GM10847 (cell line): Measurements from ENCODE around the gene SYT2.

Source experiments
- POLR2A ChIP-seq: IDR thresholded peaks from 2 replicates; pipeline ENCODE4 v1.6.1; 2011; ENCODE audit not compliant: insufficient read length; ENCODE audit errors: extremely low read depth

Gene SYT2

DNA sequence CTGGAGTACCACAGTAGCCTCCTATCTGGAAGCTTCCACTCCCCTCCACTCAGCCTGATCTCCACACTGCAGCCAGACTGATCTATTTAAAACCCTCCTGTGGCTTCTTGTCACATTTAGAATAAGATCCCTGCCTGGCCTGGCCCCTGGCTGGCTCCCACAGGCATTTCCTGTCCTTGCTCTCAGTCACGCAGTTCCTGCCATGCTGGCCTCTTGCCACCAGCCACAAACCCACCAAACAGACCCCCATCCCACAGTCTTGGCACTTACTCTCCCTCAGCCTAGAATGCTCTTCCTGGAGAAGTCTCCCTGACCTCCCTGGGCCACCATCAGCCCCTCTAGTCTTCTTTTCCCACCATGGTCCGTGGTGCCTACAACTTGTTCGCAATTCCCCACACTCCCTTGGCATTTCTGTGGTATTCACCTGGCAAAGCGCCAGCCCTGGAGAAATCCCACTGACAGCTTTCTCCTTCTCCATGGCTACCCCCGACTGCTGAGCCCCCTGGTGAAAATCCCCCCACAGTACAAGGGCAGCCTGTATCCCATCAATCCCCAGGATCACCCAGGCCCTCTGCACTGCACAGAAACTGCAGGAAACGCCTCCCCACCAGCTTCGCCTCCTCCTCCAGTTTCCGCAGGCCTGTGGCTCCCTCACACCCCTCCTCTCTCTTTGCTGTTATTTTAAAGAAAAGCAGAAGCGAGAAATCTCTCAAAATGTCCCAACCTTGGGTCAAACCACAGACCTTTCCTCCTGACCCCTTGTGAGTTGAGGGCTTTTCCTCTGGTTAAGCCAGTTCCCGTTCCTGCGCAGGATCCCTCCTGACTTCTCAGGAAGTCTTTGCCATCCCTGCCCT, 94.5 kb downstream of the SYT2 start:
- no peak for TF ChIP-seq POLR2A

GRCh38 chr1:202613571-202613970, 96.7 kb downstream of the SYT2 start:
- no peak for TF ChIP-seq POLR2A

DNA sequence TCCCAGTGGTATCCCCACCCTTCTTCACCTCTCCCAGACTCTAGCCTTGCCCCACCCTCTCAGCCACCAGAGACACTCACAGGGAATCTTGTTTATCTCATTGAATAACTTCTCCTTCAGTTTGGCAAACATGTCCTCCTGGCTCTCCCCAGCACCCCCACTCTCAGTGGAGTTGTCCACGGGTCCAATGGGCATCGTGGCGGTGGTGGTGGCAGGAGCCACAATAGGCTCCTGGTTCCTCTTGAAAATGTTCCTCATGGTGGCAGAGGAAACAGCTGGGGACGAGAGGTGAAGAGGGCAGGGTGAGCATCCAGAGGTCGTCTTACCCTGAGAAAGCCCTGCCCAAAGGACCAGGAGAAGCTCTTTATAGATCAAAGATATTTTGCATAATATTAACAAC, 104.7 kb downstream of the SYT2 start:
- TF ChIP-seq POLR2A, result no peak

DNA sequence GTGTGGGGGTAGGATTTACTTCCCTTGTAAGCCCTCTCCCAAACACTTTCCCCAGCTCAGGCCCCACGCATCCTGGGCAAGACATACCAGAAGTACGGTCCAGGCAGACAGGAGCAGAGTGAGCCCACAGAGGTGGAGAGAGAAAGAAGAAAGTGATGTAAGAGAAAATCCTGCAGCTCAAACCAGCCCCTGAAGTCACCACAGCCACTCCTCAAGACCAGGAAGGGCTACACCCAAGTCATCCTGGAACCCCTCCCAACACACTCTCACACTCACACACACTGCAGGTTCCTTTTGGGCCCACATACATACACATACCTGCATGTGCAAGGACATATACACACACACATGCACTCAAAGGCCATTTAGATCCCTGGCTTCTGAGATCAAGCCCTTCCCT, 106.8 kb downstream of the SYT2 start:
- TF ChIP-seq POLR2A, result no peak

GRCh38 chr1:202600432-202601041, 109.7 kb downstream of the SYT2 start:
- no peak for TF ChIP-seq POLR2A

GRCh38 chr1:202599669-202600431, 110.4 kb downstream of the SYT2 start:
- TF ChIP-seq POLR2A, result no peak

DNA sequence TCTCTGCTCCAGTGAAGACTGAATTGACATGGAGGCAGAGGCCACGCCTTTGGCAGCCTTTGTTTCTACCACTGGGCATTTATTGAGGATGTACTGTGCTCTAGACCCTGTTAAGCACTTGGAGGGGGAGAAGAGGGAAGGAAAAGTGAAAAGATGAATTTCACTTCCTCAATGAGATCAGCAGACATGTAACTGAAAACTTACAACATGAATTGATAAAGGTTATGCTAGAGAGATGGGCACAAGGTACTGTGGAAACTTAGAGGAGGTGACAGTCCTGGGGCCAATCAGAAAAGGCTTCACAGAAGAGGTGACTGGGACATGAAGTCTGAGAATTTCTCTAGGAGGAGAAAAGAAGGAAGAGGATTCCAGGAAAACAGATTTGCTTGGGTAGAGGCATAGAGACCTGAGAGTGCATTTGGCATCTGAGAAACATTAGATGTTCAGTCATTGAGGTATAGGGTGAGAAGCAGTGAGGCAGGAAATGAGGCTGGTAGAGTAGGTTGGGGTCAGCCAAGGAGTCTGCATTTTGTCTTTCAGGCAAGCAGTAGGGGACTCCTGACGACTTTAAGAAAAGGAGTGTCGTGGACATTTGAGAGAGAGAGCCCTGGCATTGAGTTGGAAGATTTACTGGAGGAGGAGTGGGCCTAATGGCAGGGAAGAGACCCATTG, 113.0 kb downstream of the SYT2 start:
- no peak for TF ChIP-seq POLR2A

- no peak for TF ChIP-seq POLR2A
Measured at GRCh38 chr1:202596638-202597037, 113.6 kb downstream of the SYT2 start.

DNA sequence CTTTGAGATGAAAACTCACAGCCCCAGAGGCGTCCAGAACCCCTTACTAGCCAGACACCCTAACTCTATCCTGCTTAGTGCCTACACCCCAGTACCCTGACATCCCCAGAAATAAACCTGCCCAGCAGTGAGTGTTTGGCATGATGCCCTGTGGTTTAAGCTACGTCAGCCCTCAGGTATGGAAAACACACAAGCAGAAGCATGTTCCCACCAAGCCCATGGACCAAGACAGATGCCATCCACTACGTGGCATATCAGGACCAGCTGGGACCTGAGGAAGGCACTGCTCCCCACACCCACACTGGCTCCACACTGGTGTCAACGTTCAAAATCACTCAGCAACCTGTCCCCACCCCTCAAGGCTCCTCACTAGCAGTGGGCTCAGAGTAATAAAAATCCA, 116.4 kb downstream of the SYT2 start:
- no peak for TF ChIP-seq POLR2A

DNA sequence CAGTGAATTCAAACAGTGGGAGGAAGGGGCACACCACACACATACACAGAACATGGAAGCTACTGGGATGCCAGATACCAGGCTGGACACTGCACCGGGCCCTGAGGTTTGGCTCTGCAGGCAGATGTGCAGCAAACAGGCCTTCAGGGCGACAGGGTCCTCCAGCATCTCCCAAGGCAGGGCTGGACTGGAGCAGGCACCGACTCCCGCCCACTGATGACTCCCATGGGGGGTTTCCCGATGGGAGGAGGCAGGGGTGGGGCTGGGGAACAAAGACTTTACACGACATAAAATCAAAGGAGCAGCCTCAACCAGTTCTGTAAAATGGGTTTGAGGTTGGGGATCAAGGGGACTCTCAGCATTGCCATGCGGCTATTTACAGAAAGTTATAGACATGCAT, 118.1 kb downstream of the SYT2 start:
- no peak for TF ChIP-seq POLR2A

DNA sequence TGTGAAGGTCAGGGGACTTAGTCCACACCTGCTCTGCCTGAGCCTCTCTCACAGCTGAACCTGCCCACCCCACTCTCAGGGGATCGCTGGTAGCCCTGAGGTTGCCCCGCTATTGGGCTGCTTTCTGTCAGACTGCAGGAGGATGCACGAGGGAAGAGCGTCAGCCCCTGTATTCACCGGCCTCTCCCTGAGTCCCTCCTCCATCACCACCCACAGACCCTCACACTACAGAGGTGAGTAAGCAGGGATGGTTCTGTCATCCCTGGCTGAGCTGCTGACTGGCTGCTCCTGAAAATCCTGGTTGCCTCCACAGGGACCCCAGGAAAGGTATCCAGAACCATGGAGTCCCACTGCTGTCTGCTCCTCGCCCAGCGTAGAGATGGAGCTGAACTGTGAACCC, 118.7 kb downstream of the SYT2 start:
- no peak for TF ChIP-seq POLR2A

DNA sequence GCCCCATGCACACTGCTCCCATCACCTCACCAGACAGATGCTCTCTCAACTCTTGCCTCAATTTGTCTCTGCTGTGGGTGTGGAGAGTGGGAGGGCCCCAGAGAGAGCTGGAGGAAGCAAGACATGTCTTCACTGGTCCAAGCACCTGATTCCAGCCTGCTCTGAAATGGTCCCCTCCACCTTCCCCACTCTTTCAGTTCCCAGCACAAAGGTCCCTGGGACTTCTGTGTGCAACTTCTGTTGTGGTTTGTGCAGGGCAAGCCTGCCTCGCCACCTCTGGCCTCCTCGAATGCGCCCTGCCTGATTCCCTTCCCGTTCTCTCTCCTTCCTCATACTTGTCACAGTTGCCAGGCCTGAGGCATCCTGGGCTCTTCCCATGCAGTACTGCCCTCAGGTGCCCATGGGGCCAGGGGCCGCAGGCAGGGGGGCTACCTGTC, 119.3 kb downstream of the SYT2 start:
- no peak for TF ChIP-seq POLR2A

- no peak for TF ChIP-seq POLR2A
Measured at GRCh38 chr1:202590126-202590525, 120.1 kb downstream of the SYT2 start.

DNA sequence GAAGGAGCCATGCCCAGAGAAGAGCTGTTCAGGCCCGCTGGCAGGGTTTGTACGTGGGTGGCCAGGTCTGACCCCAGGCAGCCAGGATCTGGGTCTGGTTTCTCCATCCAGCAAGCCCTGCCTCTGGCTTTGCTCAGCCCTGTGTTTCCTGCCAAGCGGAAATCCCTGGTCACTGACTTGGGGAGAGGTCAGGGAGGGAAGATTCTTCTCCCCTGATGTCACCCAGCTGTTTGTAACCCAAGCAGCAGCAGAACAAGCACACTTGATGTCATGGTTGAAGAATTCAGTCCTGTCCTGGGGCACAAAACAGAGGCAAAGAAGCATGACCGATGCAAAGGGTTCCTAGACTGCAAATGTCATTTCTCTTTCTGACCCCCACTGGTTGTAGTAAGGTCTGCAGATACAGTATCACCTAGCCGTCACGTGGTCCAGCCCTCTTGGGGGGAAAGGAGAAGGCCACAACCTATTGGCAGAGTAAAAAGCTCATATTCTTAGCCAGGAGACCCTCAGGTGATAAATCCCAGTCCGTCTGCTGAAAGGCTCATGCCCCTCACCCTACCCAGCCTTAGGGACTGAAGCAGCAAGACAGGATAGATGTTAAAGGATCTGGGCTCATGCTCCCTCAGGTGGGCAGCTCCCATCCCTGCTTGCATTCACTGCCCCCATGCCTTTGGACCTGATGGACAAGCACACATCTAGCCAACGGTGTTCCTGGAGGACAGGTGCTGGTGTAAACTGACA, 120.9 kb downstream of the SYT2 start:
- no peak for TF ChIP-seq POLR2A
